Measurements from ENCODE around the gene NOTCH2.

DNA sequence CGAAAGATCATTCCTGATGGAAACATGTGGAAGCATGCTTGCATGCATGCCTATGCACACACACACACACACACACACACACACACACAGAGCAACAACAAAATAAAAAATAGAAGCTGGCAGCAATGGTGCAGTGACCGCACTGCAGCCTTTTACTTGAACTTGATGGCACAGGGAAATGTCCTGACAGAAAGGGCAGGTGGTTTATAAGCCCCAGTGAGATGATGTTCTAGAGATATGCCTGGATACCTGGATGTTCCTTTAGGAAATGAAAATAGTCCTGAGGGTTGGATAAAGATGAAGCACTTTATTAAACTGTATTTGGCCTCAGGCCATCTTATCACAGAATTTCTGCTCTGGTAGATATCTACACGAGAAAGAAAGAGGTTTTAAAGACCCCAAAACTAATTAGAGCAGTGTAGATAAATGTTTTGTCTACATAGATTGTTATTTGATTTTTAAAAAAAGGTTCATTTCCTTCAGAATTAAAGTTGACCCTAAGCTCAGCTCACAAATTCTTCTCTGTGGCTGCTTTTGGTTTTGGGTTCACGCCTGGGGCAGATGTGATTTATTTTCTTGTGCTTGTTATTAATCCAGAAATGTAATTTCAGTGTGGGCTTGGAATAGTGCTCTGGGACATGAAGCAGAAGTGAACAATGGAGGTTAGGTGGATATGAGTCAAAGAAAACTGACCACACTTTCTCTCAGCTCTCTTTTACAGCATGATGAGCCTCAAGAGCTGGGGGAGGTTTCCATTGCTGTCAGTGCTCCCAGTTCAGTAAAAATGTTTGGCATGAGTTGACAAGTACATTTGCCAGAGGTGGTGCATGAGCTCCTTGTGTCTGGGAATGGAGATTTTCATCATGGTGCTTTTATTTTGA, 196.1 kb downstream of the NOTCH2 start:
- TF ChIP-seq, protein P1, sequence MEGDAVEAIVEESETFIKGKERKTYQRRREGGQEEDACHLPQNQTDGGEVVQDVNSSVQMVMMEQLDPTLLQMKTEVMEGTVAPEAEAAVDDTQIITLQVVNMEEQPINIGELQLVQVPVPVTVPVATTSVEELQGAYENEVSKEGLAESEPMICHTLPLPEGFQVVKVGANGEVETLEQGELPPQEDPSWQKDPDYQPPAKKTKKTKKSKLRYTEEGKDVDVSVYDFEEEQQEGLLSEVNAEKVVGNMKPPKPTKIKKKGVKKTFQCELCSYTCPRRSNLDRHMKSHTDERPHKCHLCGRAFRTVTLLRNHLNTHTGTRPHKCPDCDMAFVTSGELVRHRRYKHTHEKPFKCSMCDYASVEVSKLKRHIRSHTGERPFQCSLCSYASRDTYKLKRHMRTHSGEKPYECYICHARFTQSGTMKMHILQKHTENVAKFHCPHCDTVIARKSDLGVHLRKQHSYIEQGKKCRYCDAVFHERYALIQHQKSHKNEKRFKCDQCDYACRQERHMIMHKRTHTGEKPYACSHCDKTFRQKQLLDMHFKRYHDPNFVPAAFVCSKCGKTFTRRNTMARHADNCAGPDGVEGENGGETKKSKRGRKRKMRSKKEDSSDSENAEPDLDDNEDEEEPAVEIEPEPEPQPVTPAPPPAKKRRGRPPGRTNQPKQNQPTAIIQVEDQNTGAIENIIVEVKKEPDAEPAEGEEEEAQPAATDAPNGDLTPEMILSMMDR (optimal IDR thresholded peaks at IDR 0.05 in 1 of 3, IDR thresholded peaks at IDR 0.05 in 1 of 3, conservative IDR thresholded peaks at IDR 0.05 in 1 of 3; ENCODE audit: extremely low read depth in 1 of 3, insufficient read depth in 2 of 3, low read length in 3 of 3) = no peak
- TF ChIP-seq EZH2 (IDR thresholded peaks at IDR 0.05; ENCODE audit: low read length) = no peak
